HEK293 (cell line): ENCODE measurements around the gene SRMS.

Source experiments
- CTCF ChIA-PET: fragments of 350-600 bp; formaldehyde crosslinking; extraction: SDS; loops from one replicate; lab custom pipeline; 2021; ENCODE audit warnings: antibody characterized with exemption; lab: Yijun Ruan, JAX
- POLR2A ChIA-PET: fragments of 300-600 bp; formaldehyde crosslinking; extraction: SDS; loops from one replicate; lab custom pipeline; 2020; ENCODE audit warnings: antibody characterized with exemption, inconsistent platforms; lab: Yijun Ruan, JAX
- H3K27ac ChIP-seq: fragments of 200-500 bp; sonication (Bioruptor generic); 2 replicates; pipeline ENCODE4 v1.5.1; 2014; ENCODE audit warnings: low read depth, low read length, control low read depth, inconsistent platforms; ENCODE audit errors: extremely low read depth
- H3K36me3 ChIP-seq, 2 experiments: fragments of 200-500 bp in 1 of 2; sonication (Bioruptor generic) in 1 of 2; 1 replicate in 1 of 2; 2 replicates in 1 of 2; pipeline ENCODE4 v1.5.1; 2014 to 2017; ENCODE audit warnings: inconsistent platforms in 2 of 2, low read length in 2 of 2; ENCODE audit not compliant: control insufficient read depth in 2 of 2, insufficient read depth in 1 of 2
- H3K4me1 ChIP-seq: fragments of 200-500 bp; sonication (Bioruptor generic); 2 replicates; pipeline ENCODE4 v1.5.1; 2014; ENCODE audit warnings: mild to moderate bottlenecking, low read length, inconsistent platforms; ENCODE audit not compliant: control insufficient read depth, insufficient read depth
- H3K4me3 ChIP-seq: 2 replicates; pipeline ENCODE4 v1.5.1; 2011; ENCODE audit warnings: low read depth, mild to moderate bottlenecking, control low read depth, low read length, moderate library complexity
- H3K9me3 ChIP-seq: fragments of 200-500 bp; sonication (Bioruptor generic); 2 replicates; pipeline ENCODE4 v1.5.1; 2014; ENCODE audit warnings: low read depth, low read length, inconsistent platforms; ENCODE audit not compliant: control insufficient read depth, insufficient read depth
- GLIS1 ChIP-seq: fragments of 450-650 bp; formaldehyde crosslinking; IDR thresholded peaks from 2 replicates; pipeline ENCODE4 v1.5.1; 2016; ENCODE audit warnings: missing biosample characterization, missing genetic modification characterization
- GLIS2 ChIP-seq: fragments of 450-650 bp; formaldehyde crosslinking; IDR thresholded peaks from 2 replicates; pipeline ENCODE4 v1.5.1; 2016; ENCODE audit warnings: missing biosample characterization, missing genetic modification characterization
- HOXA7 ChIP-seq: sonication (generic); formaldehyde crosslinking; IDR thresholded peaks from 2 replicates; pipeline ENCODE4 v1.8.1; 2022; ENCODE audit warnings: missing genetic modification reagents, borderline replicate concordance
- KLF10 ChIP-seq: fragments of 450-650 bp; IDR thresholded peaks from 2 replicates; pipeline ENCODE4 v1.5.1; 2018; ENCODE audit warnings: missing biosample characterization, mild to moderate bottlenecking, missing genetic modification characterization
- OVOL3 ChIP-seq: fragments of 450-650 bp; formaldehyde crosslinking; IDR thresholded peaks from 2 replicates; pipeline ENCODE4 v1.5.1; 2016; ENCODE audit warnings: missing biosample characterization, missing genetic modification characterization
- SCRT2 ChIP-seq: fragments of 450-650 bp; formaldehyde crosslinking; IDR thresholded peaks from 2 replicates; pipeline ENCODE4 v1.5.1; 2016; ENCODE audit warnings: missing biosample characterization, missing genetic modification characterization
- SETDB1 ChIP-seq: IDR thresholded peaks from one replicate; pipeline ENCODE4 v1.6.1; 2017; ENCODE audit warnings: mild to moderate bottlenecking, low read length, moderate library complexity, mixed read lengths; ENCODE audit not compliant: insufficient read length
- SP2 ChIP-seq: fragments of 450-650 bp; formaldehyde crosslinking; IDR thresholded peaks from 2 replicates; pipeline ENCODE4 v1.5.1; 2016; ENCODE audit warnings: missing biosample characterization, missing genetic modification characterization
- ZBTB21 ChIP-seq: fragments of 450-650 bp; formaldehyde crosslinking; IDR thresholded peaks from 2 replicates; pipeline ENCODE4 v1.5.1; 2017; ENCODE audit warnings: missing biosample characterization, missing genetic modification characterization
- ZBTB49 ChIP-seq: fragments of 450-650 bp; formaldehyde crosslinking; IDR thresholded peaks from 2 replicates; pipeline ENCODE4 v1.5.1; 2016; ENCODE audit warnings: missing biosample characterization, missing genetic modification characterization, low read depth
- ZBTB6 ChIP-seq: fragments of 450-650 bp; formaldehyde crosslinking; IDR thresholded peaks from 2 replicates; pipeline ENCODE4 v1.5.1; 2017; ENCODE audit warnings: missing biosample characterization, missing genetic modification characterization
- ZEB2 ChIP-seq: fragments of 450-650 bp; formaldehyde crosslinking; IDR thresholded peaks from 2 replicates; pipeline ENCODE4 v1.5.1; 2016; ENCODE audit warnings: missing biosample characterization, missing genetic modification characterization
- ZFP69B ChIP-seq: fragments of 450-650 bp; formaldehyde crosslinking; IDR thresholded peaks from 2 replicates; pipeline ENCODE4 v1.5.1; 2016; ENCODE audit warnings: missing biosample characterization, missing genetic modification characterization
- ZNF121 ChIP-seq: fragments of 450-650 bp; formaldehyde crosslinking; IDR thresholded peaks from 2 replicates; pipeline ENCODE4 v1.5.1; 2016; ENCODE audit warnings: missing biosample characterization, missing genetic modification characterization
- ZNF391 ChIP-seq: fragments of 450-650 bp; formaldehyde crosslinking; IDR thresholded peaks from 2 replicates; pipeline ENCODE4 v1.5.1; 2016; ENCODE audit warnings: low read depth, missing biosample characterization, missing genetic modification characterization, borderline replicate concordance
- ZNF423 ChIP-seq: fragments of 450-650 bp; formaldehyde crosslinking; IDR thresholded peaks from 2 replicates; pipeline ENCODE4 v1.5.1; 2016; ENCODE audit warnings: missing biosample characterization, missing genetic modification characterization
- ZNF473 ChIP-seq: fragments of 450-650 bp; formaldehyde crosslinking; IDR thresholded peaks from 2 replicates; pipeline ENCODE4 v1.5.1; 2017; ENCODE audit warnings: missing biosample characterization, missing genetic modification characterization
- ZNF514 ChIP-seq: fragments of 450-650 bp; formaldehyde crosslinking; IDR thresholded peaks from 2 replicates; pipeline ENCODE4 v1.5.1; 2016; ENCODE audit warnings: missing biosample characterization, missing genetic modification characterization
- ZNF571 ChIP-seq: fragments of 450-650 bp; formaldehyde crosslinking; IDR thresholded peaks from 2 replicates; pipeline ENCODE4 v1.5.0; 2017; ENCODE audit warnings: missing biosample characterization, missing genetic modification characterization
- ZNF585B ChIP-seq: fragments of 450-650 bp; formaldehyde crosslinking; IDR thresholded peaks from 2 replicates; pipeline ENCODE4 v1.5.1; 2016; ENCODE audit warnings: missing biosample characterization, missing genetic modification characterization
- ZNF624 ChIP-seq: fragments of 450-650 bp; formaldehyde crosslinking; IDR thresholded peaks from 2 replicates; pipeline ENCODE4 v1.5.1; 2017; ENCODE audit warnings: missing biosample characterization, missing genetic modification characterization
- ZNF645 ChIP-seq: fragments of 450-650 bp; formaldehyde crosslinking; IDR thresholded peaks from 2 replicates; pipeline ENCODE4; 2016; ENCODE audit warnings: missing biosample characterization, missing genetic modification characterization
- ZNF670 ChIP-seq: fragments of 450-650 bp; formaldehyde crosslinking; IDR thresholded peaks from 2 replicates; pipeline ENCODE4 v1.5.1; 2016; ENCODE audit warnings: missing biosample characterization, missing genetic modification characterization, low read depth

Gene SRMS

GRCh38 chr20:63586797-63587196 is 39.2 kb upstream of the SRMS start:
- H3K9me3 ChIP-seq = no peaks in the 10 kb centered on the region
- H3K4me1 ChIP-seq = no peaks in the 10 kb centered on the region
- no peak overlapping the region for H3K27ac ChIP-seq
- POLR2A ChIA-PET = no interaction called here
- peaks cover 0 to 22% of the 10 kb centered on the region in 2 experiments; a peak in 2 of 3 replicates for H3K36me3 ChIP-seq
- H3K4me3 ChIP-seq = no peak overlapping the region
- TF ChIP-seq ZNF670 (no peak), HOXA7 (CRISPR knock-in tag) (no peak), SP2 (tag by site-specific recombination) (no peak), ZFP69B (no peak), ZNF473 (tag by site-specific recombination) (no peak), OVOL3 (tag by site-specific recombination) (no peak), KLF10 (tag by site-specific recombination) (no peak), ZNF624 (no peak), ZNF571 (tag by site-specific recombination) (no peak), ZBTB49 (no peak), ZNF585B (tag by site-specific recombination) (no peak), ZNF645 (tag by site-specific recombination) (no peak), GLIS1 (tag by site-specific recombination) (no peak), ZNF391 (no peak), ZNF514 (no peak), SETDB1 (no peak), ZBTB21 (tag by site-specific recombination) (no peak), ZEB2 (no peak), ZNF423 (tag by site-specific recombination) (no peak), ZNF121 (tag by site-specific recombination) (no peak)
- CTCF ChIA-PET = interaction anchor here (0.6 kb wide), 1 partner anchor 58 kb away, joined by 3 read pairs; no protein-coding TSS in a partner anchor

- Histone ChIP-seq H3K36me3 (peaks cover 0 to 16% of the 10 kb centered on the region in 2 experiments; a peak in 1 of 3 replicates), H3K4me3 (no peak overlapping the region), H3K27ac (no peak overlapping the region), H3K9me3 (no peaks in the 10 kb centered on the region), H3K4me1 (no peaks in the 10 kb centered on the region)
- CTCF ChIA-PET = no interaction called here
- no peak for TF ChIP-seq SCRT2 (tag by site-specific recombination)
- no peak for TF ChIP-seq ZBTB6 (tag by site-specific recombination)
- TF ChIP-seq GLIS2 (tag by site-specific recombination) = no peak
- POLR2A ChIA-PET = no interaction called here
These were observed 38.3 kb upstream of the SRMS start for GRCh38 chr20:63585616-63586565.
